ENCODE measurements around the gene LTB4R2.

The LTB4R2 gene

GRCh38 chr14:24282736-24283135, 27.2 kb upstream of the LTB4R2 start:
- H2AFZ ChIP-seq (ENCODE audit: low read length): no peak overlapping the region
- no peaks in the 10 kb centered on the region for H3K9me3 ChIP-seq (ENCODE audit: low read length)
- H3K27ac ChIP-seq (ENCODE audit: low read depth, low read length, poor library complexity, severe bottlenecking): no peak overlapping the region
- H3K4me2 ChIP-seq (ENCODE audit: low read length): no peak overlapping the region
- H4K20me1 ChIP-seq (ENCODE audit: insufficient read depth, low read length): no peaks in the 10 kb centered on the region
- no peak overlapping the region for H3K9ac ChIP-seq (ENCODE audit: low read length)
- no peaks in the 10 kb centered on the region for H3K27me3 ChIP-seq (ENCODE audit: insufficient read depth, low read length)
- no peaks in the 10 kb centered on the region for H3F3A ChIP-seq (ENCODE audit: insufficient read depth, low read length)
- H3K4me3 ChIP-seq (ENCODE audit: low read depth, low read length, poor library complexity, severe bottlenecking): no peak overlapping the region
- H3K36me3 ChIP-seq (ENCODE audit: insufficient read depth, low read length): no peaks in the 10 kb centered on the region
- no peaks in the 10 kb centered on the region for H3K9me2 ChIP-seq (ENCODE audit: low read depth, low read length)
- TF ChIP-seq EZH2 (IDR thresholded peaks at IDR 0.05; ENCODE audit: borderline replicate concordance, low read length): no peak
- TF ChIP-seq, protein P1, sequence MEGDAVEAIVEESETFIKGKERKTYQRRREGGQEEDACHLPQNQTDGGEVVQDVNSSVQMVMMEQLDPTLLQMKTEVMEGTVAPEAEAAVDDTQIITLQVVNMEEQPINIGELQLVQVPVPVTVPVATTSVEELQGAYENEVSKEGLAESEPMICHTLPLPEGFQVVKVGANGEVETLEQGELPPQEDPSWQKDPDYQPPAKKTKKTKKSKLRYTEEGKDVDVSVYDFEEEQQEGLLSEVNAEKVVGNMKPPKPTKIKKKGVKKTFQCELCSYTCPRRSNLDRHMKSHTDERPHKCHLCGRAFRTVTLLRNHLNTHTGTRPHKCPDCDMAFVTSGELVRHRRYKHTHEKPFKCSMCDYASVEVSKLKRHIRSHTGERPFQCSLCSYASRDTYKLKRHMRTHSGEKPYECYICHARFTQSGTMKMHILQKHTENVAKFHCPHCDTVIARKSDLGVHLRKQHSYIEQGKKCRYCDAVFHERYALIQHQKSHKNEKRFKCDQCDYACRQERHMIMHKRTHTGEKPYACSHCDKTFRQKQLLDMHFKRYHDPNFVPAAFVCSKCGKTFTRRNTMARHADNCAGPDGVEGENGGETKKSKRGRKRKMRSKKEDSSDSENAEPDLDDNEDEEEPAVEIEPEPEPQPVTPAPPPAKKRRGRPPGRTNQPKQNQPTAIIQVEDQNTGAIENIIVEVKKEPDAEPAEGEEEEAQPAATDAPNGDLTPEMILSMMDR (IDR thresholded peaks at IDR 0.05; ENCODE audit: low read length): no peak
- peaks cover 11% of the 10 kb centered on the region for H3K4me1 ChIP-seq (ENCODE audit: insufficient read depth, low read length, severe bottlenecking)
- H3K79me2 ChIP-seq (ENCODE audit: insufficient read depth, low read length): no peaks in the 10 kb centered on the region

GRCh38 chr14:24283796-24284460, 26.0 kb upstream of the LTB4R2 start:
- H3K27me3 ChIP-seq (ENCODE audit: insufficient read depth, low read length): no peaks in the 10 kb centered on the region
- no peaks in the 10 kb centered on the region for H3K79me2 ChIP-seq (ENCODE audit: insufficient read depth, low read length)
- H3K27ac ChIP-seq (ENCODE audit: low read depth, low read length, poor library complexity, severe bottlenecking): no peak overlapping the region
- no peak overlapping the region for H3K4me2 ChIP-seq (ENCODE audit: low read length)
- H3K9ac ChIP-seq (ENCODE audit: low read length): no peak overlapping the region
- peaks cover 6% of the 10 kb centered on the region for H3K4me1 ChIP-seq (ENCODE audit: insufficient read depth, low read length, severe bottlenecking)
- TF ChIP-seq, protein P1 (IDR thresholded peaks at IDR 0.05; ENCODE audit: low read length): no peak
- no peak for TF ChIP-seq EZH2 (IDR thresholded peaks at IDR 0.05; ENCODE audit: borderline replicate concordance, low read length)
- no peak overlapping the region for H3K4me3 ChIP-seq (ENCODE audit: low read depth, low read length, poor library complexity, severe bottlenecking)
- H3K36me3 ChIP-seq (ENCODE audit: insufficient read depth, low read length): no peaks in the 10 kb centered on the region
- H4K20me1 ChIP-seq (ENCODE audit: insufficient read depth, low read length): no peaks in the 10 kb centered on the region
- H2AFZ ChIP-seq (ENCODE audit: low read length): no peak overlapping the region
- H3K9me2 ChIP-seq (ENCODE audit: low read depth, low read length): no peaks in the 10 kb centered on the region
- H3F3A ChIP-seq (ENCODE audit: insufficient read depth, low read length): no peaks in the 10 kb centered on the region
- H3K9me3 ChIP-seq (ENCODE audit: low read length): no peaks in the 10 kb centered on the region

DNA sequence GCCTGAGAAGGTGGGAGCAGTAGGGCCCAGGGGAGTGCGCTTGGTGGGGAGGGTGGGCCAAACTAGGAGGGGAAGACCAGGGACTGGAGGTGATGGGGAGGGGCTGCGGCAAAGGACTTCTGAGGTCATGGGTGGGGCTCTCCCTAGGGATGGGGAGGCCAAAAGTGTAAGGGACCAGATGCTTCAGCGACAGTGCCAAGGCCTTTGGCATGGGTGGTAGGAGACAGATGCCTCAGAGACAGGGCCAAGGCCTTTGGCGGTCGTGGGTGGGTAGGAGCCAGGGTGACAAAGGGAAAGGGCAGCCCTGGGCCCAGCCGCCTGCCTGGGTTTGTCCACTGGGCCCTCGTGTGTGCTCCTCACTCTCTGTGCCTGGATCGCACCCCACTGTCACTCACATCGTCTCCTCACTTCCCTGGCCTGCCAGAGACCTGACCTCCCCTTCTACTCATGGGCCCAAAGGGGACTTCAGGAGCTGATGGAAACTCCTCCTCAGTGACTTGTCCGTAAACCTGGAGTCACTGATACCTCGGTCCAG, 25.4 kb upstream of the LTB4R2 start:
- H3K9me2 ChIP-seq (ENCODE audit: low read depth, low read length): no peaks in the 10 kb centered on the region
- H2AFZ ChIP-seq (ENCODE audit: low read length): no peak overlapping the region
- H3K4me1 ChIP-seq (ENCODE audit: insufficient read depth, low read length, severe bottlenecking): no peaks in the 10 kb centered on the region
- H3K79me2 ChIP-seq (ENCODE audit: insufficient read depth, low read length): no peaks in the 10 kb centered on the region
- H3K4me3 ChIP-seq (ENCODE audit: low read depth, low read length, poor library complexity, severe bottlenecking): no peak overlapping the region
- no peak overlapping the region for H3K4me2 ChIP-seq (ENCODE audit: low read length)
- H3K9me3 ChIP-seq (ENCODE audit: low read length): no peaks in the 10 kb centered on the region
- H3K27me3 ChIP-seq (ENCODE audit: insufficient read depth, low read length): no peaks in the 10 kb centered on the region
- H3K27ac ChIP-seq (ENCODE audit: low read depth, low read length, poor library complexity, severe bottlenecking): no peak overlapping the region
- TF ChIP-seq, protein P1 (IDR thresholded peaks at IDR 0.05; ENCODE audit: low read length): no peak
- no peak for TF ChIP-seq EZH2 (IDR thresholded peaks at IDR 0.05; ENCODE audit: borderline replicate concordance, low read length)
- no peaks in the 10 kb centered on the region for H4K20me1 ChIP-seq (ENCODE audit: insufficient read depth, low read length)
- no peak overlapping the region for H3K9ac ChIP-seq (ENCODE audit: low read length)
- peaks cover 4% of the 10 kb centered on the region; the same call in 1 of the 2 replicates for H3K36me3 ChIP-seq (ENCODE audit: insufficient read depth, low read length)
- no peaks in the 10 kb centered on the region for H3F3A ChIP-seq (ENCODE audit: insufficient read depth, low read length)

Measured in OCI-LY1 (cell line).